ENCODE measurements around the gene ZNF776. TPM values are rescaled to one million over a fixed set of nuclear protein-coding genes. Genes with fewer than 3 reads are reported as not detected.

ZNF776 gene
- total RNA-seq (ENCODE audit: unreplicated experiment): 22.6 TPM
- long read RNA-seq, partial matches to known transcripts: 0 of 3 reads
- long read RNA-seq, other reads (novel, unspliced or antisense): 3 of 3 reads

GRCh38 chr19:57746580-57747471 lies at the start of gene ZNF776:
Gene ZNF776, plus strand, starts transcription at chr19:57746815. Its CDS starts 244 bp downstream, at chr19:57747059.
- Mint-ChIP-seq H3K9me3 (ENCODE audit: unreplicated experiment) (no peaks in the 10 kb centered on the region), H3K27ac (ENCODE audit: unreplicated experiment) (peak within 1 kb of the TSS; percentile 94)
- TF ChIP-seq CTCF (IDR thresholded peaks at IDR 0.05; ENCODE audit: unreplicated experiment): no peak

GRCh38 chr19:57701625-57702024 lies 45.0 kb upstream of the ZNF776 start:
- Mint-ChIP-seq H3K27ac (ENCODE audit: unreplicated experiment) (no peak overlapping the region), H3K9me3 (ENCODE audit: unreplicated experiment) (no peaks in the 10 kb centered on the region), H3K4me3 (ENCODE audit: unreplicated experiment) (peak overlapping the region; percentile 72), H3K36me3 (ENCODE audit: low read depth, unreplicated experiment) (peaks cover 80% of the 10 kb centered on the region), H3K4me1 (ENCODE audit: unreplicated experiment) (peaks cover 12% of the 10 kb centered on the region), H3K27me3 (ENCODE audit: unreplicated experiment) (peaks cover 3% of the 10 kb centered on the region)
- no peak for DNase-seq (ENCODE audit: low spot score)
- TF ChIP-seq CTCF (IDR thresholded peaks at IDR 0.05; ENCODE audit: unreplicated experiment): no peak

More at GRCh38 chr19:57746580-57747471, at the start of gene ZNF776:
- peaks cover 28% of the 10 kb centered on the region for H3K36me3 Mint-ChIP-seq (ENCODE audit: low read depth, unreplicated experiment)
- peaks cover 3% of the 10 kb centered on the region for H3K27me3 Mint-ChIP-seq (ENCODE audit: unreplicated experiment)
- DNase-seq (ENCODE audit: low spot score): peak; percentile 78
- H3K4me3 Mint-ChIP-seq (ENCODE audit: unreplicated experiment): peak within 1 kb of the TSS; percentile 98
- peaks cover 21% of the 10 kb centered on the region for H3K4me1 Mint-ChIP-seq (ENCODE audit: unreplicated experiment)

- Mint-ChIP-seq H3K9me3 (ENCODE audit: unreplicated experiment) (no peaks in the 10 kb centered on the region), H3K36me3 (ENCODE audit: low read depth, unreplicated experiment) (peaks cover 62% of the 10 kb centered on the region), H3K4me3 (ENCODE audit: unreplicated experiment) (peak overlapping the region; percentile 62), H3K27me3 (ENCODE audit: unreplicated experiment) (peaks cover 10% of the 10 kb centered on the region), H3K4me1 (ENCODE audit: unreplicated experiment) (peaks cover 29% of the 10 kb centered on the region), H3K27ac (ENCODE audit: unreplicated experiment) (peak overlapping the region; percentile 3)
- DNase-seq (ENCODE audit: low spot score): no peak
- no peak for TF ChIP-seq CTCF (IDR thresholded peaks at IDR 0.05; ENCODE audit: unreplicated experiment)
These were observed 40.3 kb upstream of the ZNF776 start for GRCh38 chr19:57706346-57706745.

GRCh38 chr19:57708641-57709361 lies 37.8 kb upstream of the ZNF776 start, which contains the start of gene ZNF154:
Gene ZNF154, minus strand, starts transcription at chr19:57709204. Its CDS starts 233 bp downstream, at chr19:57708971.
- peak; percentile 71 for DNase-seq (ENCODE audit: low spot score)
- peaks cover 39% of the 10 kb centered on the region for H3K36me3 Mint-ChIP-seq (ENCODE audit: low read depth, unreplicated experiment)
- H3K4me1 Mint-ChIP-seq (ENCODE audit: unreplicated experiment): peaks cover 29% of the 10 kb centered on the region
- no peak for TF ChIP-seq CTCF (IDR thresholded peaks at IDR 0.05; ENCODE audit: unreplicated experiment)
- H3K27ac Mint-ChIP-seq (ENCODE audit: unreplicated experiment): peak within 1 kb of the TSS; percentile 97
- H3K9me3 Mint-ChIP-seq (ENCODE audit: unreplicated experiment): no peaks in the 10 kb centered on the region
- H3K27me3 Mint-ChIP-seq (ENCODE audit: unreplicated experiment): peaks cover 10% of the 10 kb centered on the region
- H3K4me3 Mint-ChIP-seq (ENCODE audit: unreplicated experiment): peak within 1 kb of the TSS; percentile 100
